ENCODE data around the gene OR2V2. TPM values are rescaled to one million over a fixed set of nuclear protein-coding genes. Genes with fewer than 3 reads are reported as not detected.

Gene OR2V2
- total and polyA plus RNA-seq, 2 experiments from 2014 or later: not detected

- no peak for TF ChIP-seq CTCF (IDR thresholded peaks at IDR 0.05; ENCODE audit: low read depth, low read length)
- H3K4me3 ChIP-seq: no peak overlapping the region
- H3K27me3 ChIP-seq: peaks cover 15% of the 10 kb centered on the region
- no peaks in the 10 kb centered on the region for H3K4me1 ChIP-seq (ENCODE audit: low read depth)
- H3K9me3 ChIP-seq (ENCODE audit: low read depth): no peaks in the 10 kb centered on the region
- no peak for DNase-seq (ENCODE audit: low read depth in 1 of 2, low spot score in 1 of 2)
- H3K27ac ChIP-seq: no peak overlapping the region
- H3K36me3 ChIP-seq: no peaks in the 10 kb centered on the region
Measured at GRCh38 chr5:181119105-181119504, 28.3 kb upstream of the OR2V2 start.

GRCh38 chr5:181120306-181120705 is 27.1 kb upstream of the OR2V2 start:
- no peaks in the 10 kb centered on the region for H3K36me3 ChIP-seq
- no peak for TF ChIP-seq CTCF (IDR thresholded peaks at IDR 0.05; ENCODE audit: low read depth, low read length)
- H3K27ac ChIP-seq: no peak overlapping the region
- H3K27me3 ChIP-seq: peaks cover 3% of the 10 kb centered on the region
- no peak for DNase-seq (ENCODE audit: low read depth in 1 of 2, low spot score in 1 of 2)
- H3K4me3 ChIP-seq: no peak overlapping the region
- H3K4me1 ChIP-seq (ENCODE audit: low read depth): no peaks in the 10 kb centered on the region
- H3K9me3 ChIP-seq (ENCODE audit: low read depth): no peaks in the 10 kb centered on the region

- H3K9me3 ChIP-seq (ENCODE audit: low read depth): no peaks in the 10 kb centered on the region
- no peak overlapping the region for H3K27ac ChIP-seq
- no peak overlapping the region for H3K4me3 ChIP-seq
- TF ChIP-seq CTCF (IDR thresholded peaks at IDR 0.05; ENCODE audit: low read depth, low read length): no peak
- no peak for DNase-seq (ENCODE audit: low read depth in 1 of 2, low spot score in 1 of 2)
- H3K4me1 ChIP-seq (ENCODE audit: low read depth): no peaks in the 10 kb centered on the region
- no peaks in the 10 kb centered on the region for H3K27me3 ChIP-seq
- no peaks in the 10 kb centered on the region for H3K36me3 ChIP-seq
Measured at GRCh38 chr5:181120761-181121160, 26.6 kb upstream of the OR2V2 start.

- H3K4me3 ChIP-seq: no peak overlapping the region
- no peaks in the 10 kb centered on the region for H3K4me1 ChIP-seq (ENCODE audit: low read depth)
- no peak for TF ChIP-seq CTCF (IDR thresholded peaks at IDR 0.05; ENCODE audit: low read depth, low read length)
- H3K9me3 ChIP-seq (ENCODE audit: low read depth): no peaks in the 10 kb centered on the region
- H3K27ac ChIP-seq: no peak overlapping the region
- no peaks in the 10 kb centered on the region for H3K27me3 ChIP-seq
- H3K36me3 ChIP-seq: no peaks in the 10 kb centered on the region
- DNase-seq (ENCODE audit: low read depth in 1 of 2, low spot score in 1 of 2): no peak
Measured at GRCh38 chr5:181121675-181122561, 25.5 kb upstream of the OR2V2 start.

GRCh38 chr5:181124526-181124925 is 22.9 kb upstream of the OR2V2 start:
- no peak overlapping the region for H3K4me3 ChIP-seq

More at GRCh38 chr5:181124526-181124925, 22.9 kb upstream of the OR2V2 start:
- no peak for TF ChIP-seq CTCF (IDR thresholded peaks at IDR 0.05; ENCODE audit: low read depth, low read length)
- H3K36me3 ChIP-seq: no peaks in the 10 kb centered on the region
- no peaks in the 10 kb centered on the region for H3K27me3 ChIP-seq
- no peaks in the 10 kb centered on the region for H3K4me1 ChIP-seq (ENCODE audit: low read depth)
- H3K9me3 ChIP-seq (ENCODE audit: low read depth): no peaks in the 10 kb centered on the region
- DNase-seq (ENCODE audit: low read depth in 1 of 2, low spot score in 1 of 2): no peak
- no peak overlapping the region for H3K27ac ChIP-seq
